D341Med (cell line): ENCODE measurements around the gene HSPG2.

Experiments
- DNase-seq: peaks from one replicate; pipeline ENCODE4 v3.0.0; 2012; ENCODE audit warnings: low spot score

The HSPG2 gene

GRCh38 chr1:21861602-21862429 lies 75.3 kb downstream of the HSPG2 start:
- no peak for DNase-seq

GRCh38 chr1:21860971-21861370 lies 76.1 kb downstream of the HSPG2 start:
- no peak for DNase-seq

DNA sequence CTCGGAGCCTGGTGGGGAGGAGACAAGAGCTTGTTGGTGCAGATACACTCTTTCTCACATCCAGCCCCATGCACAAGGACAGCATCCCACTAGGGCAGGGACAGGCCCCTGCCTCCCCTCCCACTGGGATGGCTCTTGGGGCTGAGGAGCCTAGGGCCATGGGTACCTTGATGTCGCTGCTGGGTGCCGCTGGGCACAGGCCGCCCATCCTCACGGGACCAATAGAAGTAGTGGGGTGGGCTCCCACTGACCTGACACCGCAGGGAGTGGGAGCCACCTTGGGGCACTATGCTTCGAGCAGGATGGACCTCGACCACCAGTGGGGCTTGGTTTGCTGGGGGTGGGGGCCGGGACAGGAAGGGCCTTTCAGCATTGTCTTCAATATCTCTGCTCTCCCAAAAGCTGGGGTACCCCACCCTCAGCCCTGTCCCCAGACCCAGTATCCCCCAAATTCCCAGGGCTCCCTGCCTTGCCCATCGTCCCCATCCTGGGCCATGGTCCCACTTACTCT lies 77.4 kb downstream of the HSPG2 start:
- DNase-seq = no peak

DNA sequence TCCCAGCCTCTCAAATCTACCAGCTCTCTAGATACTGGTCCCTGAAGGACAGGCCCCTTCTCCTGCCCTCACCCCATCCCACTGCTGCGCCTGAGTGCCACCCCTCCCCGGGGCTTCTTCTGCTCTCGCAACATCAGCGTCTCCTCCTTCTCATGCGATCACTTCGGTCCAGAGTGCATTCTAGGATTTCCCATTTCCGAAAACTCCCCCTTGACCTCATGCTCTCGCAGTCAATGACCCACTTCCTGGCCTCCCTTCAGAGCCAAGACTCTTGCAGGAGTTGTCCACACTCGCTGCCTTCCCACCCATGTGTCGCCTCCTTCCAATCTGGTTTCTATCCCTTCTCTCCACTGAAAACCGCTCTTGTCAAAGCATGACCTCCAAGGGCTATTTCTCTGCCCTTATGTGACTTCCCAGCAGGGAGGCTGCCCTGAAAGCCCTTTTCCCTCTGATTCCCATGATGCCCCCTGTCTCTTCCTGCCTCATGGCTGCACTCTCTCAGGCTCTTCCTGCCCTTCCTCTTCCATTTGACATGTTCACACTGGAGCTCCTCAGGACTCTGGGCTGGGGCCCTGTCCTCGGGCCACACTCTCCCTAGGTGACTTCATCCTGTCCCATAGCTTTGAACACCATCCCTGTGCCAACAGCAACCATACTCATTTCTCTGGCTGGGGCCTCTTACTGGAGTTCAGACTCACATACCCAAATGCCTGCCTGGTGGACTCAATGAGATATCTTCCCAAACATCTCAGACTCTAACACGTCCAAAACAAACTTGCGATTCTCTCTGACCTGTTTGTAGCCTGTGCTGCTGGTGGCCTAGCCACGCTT lies 79.1 kb downstream of the HSPG2 start:
- no peak for DNase-seq

DNA sequence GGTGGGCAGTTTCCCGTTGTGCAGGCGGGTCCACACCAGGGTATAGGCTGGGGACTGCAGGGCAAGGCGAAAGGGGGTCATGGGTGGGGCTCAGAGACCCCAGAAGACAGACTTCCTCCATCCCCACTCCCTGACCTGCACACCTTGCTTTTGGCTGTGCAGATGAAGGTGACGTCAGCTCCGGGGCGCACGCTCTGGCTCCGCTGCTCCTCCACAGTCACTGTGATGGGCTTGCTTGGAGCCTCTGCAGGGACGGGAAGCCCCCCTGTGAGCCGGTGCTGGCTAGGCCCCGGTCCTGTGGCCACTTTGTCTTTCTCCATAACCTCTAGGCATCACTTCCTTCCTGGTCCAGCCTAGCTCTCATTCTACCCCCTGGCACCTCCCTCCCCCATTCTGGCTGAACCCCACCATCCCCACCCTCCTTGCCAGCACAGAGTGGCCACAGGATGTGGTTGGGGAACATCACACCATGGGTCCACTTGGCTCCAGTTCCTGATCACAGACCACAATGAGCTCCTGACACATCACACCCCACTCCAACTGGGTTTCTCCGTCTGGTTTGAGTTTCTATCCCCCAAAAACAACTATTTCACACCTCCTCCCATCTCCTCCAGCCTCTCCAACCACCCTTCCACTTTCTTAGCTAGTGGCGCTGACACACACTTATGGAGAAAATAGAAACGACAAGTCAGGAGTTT lies 79.8 kb downstream of the HSPG2 start:
- DNase-seq = no peak

DNA sequence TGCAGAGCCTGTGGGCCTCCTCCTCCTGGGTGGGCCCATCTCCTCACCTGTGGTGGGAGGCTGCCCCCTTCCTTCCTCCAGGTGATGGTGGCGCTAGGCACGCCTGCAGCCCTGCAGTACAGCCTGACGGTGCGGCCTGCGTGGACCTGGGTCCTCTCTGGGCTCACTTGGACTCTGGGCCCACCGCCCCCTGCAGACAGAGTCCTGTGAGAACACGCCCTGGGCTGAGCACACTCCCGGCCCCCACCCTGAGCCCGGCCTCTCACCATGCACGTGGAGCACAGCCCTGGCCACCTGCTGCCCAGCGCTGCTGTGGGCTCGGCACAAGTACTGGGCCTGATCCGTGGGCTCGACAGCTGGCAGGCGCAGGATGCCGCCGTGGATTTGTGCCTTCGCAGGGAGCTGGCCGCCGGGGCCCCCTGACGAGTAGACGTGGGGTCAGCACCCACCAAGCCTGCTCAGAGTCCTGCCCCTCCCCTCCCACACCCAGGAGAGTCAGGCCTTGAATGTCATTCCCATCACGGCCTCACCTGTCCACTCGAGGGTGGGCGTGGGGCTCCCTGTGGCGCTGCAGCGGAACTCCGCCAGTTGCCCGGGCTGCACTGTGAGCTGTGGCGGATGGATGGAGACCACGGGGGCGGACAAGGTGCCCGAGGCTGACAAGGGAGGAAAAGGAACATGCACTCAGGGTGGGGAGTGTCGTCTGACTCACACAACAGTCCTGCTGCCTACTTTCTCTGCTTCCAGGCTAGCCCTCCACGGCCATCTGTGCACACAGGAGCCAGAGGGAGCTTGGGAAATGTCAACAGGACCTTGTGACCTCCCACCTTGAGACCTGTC lies 81.6 kb downstream of the HSPG2 start:
- DNase-seq = no peak

GRCh38 chr1:21854751-21855131 lies 82.4 kb downstream of the HSPG2 start:
- DNase-seq = no peak

DNA sequence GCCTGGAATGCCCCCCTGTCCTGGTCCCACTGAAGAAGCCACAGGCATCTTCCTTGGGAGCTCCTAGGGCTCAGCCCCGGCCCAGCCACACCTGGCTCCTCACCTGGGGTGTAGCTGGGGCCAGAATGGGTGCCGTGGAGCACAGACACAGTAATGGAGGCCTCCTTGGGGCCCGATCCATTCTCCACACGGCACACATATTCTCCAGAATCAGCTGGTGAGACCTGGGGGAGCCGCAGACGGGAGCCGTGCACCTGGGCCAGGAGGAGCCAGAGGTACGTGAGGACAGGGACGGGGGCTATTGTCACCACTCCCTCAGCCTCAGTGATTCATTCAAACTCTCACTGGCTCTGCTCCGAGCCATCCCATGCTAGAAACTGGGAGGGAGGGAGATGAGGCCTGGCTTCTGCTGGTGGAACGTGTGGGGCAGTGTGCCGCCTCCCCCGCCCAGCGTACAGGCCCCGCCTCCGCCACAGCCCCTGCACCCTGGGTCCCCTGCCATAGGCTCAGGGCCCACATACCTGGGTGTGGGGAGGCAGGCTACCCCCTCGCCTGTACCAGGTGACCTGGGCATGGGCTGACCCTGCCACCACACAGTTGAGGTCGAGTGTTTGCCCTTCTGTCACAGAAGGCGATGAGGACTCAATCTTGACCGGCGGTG lies 82.9 kb downstream of the HSPG2 start:
- no peak for DNase-seq

DNA sequence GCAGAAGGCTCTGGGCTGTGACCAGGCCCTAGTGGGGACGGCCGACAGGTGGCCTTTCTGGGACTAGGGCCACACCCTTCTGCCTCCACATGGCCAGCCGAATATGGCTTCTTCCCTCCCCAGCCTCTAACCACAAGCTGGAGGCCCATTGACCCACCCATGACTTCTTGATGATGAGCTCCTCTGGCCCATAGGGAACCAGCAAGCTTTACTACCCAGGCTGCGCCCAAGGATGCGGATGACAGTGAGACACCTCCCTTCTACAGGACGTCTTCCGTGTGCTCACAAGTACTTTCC lies 84.0 kb downstream of the HSPG2 start:
- DNase-seq = no peak

- no peak for DNase-seq
Measured at GRCh38 chr1:21852282-21853130, 84.6 kb downstream of the HSPG2 start.

- no peak for DNase-seq
Measured at GRCh38 chr1:21851430-21852250, 85.5 kb downstream of the HSPG2 start.

DNA sequence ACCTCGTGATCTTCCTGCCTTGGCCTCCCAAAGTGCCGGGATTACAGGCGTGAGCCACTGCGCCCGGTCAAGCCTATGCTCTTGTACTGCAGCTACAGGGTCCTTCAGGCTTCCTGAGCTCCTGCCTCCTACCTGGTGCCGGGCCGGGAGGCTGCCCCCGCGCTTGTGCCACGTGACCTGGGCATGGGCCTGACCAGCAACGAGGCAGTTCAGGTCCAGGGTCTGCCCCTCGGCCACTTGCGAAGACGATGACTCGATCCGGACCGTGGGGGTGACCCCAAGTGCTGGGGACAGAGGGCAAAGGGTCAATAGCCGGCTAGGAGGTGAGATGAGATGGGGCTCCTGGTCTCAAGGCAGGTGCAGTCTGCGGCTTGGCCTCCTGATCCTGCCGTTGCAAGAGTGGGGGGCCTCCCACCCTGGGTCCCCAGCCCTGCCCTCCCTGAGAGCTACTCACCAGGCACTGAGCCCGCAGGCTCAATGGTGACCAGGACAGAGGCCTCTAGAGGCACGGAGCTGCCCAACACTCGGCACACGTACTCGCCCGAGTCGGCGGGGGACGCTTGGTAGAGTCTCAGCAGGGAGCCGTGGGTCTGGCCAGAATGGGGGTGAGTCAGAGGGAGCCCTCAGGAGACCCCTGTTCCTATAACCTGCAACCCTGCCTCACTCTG lies 87.1 kb downstream of the HSPG2 start:
- DNase-seq = no peak

GRCh38 chr1:21848524-21849174 lies 88.5 kb downstream of the HSPG2 start:
- no peak for DNase-seq

GRCh38 chr1:21847223-21848205 lies 89.6 kb downstream of the HSPG2 start:
- DNase-seq = no peak

- no peak for DNase-seq
Measured at GRCh38 chr1:21845646-21846641, 91.2 kb downstream of the HSPG2 start.

GRCh38 chr1:21843996-21844395 lies 93.1 kb downstream of the HSPG2 start:
- DNase-seq = no peak
